ENCODE measurements around the gene WRAP53.

WRAP53 gene

DNA sequence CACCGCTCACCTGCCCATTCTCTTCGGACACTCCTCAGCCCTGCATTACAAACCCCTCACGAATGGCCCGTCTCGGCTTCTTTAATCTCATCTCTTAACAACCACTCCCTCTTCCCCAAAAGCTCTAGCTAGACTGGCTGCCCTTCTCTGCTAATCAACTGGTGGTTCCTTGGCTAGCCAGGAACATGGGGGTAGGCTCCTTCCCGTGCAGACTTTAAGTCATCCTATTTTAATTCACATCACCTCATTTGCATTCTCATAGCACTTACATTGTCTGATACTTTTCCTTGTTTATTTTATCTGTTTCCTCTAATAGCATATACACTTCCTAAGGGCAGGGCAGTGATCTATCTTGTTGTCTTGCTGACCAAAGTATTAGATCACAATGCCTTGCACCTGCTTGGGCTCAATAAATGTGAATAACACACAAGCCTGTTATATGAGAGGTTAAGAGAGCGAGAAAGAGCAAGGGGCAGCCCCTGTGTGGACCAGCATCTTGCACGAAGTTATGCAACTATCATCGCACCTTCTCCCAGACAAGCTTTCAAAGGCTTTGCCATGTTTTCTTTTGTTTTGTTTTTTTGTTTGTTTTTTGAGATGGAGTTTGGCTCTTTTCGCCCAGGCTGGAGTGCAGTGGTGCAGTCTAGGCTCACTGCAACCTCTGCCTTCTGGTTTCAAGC lies 10.7 kb upstream of the WRAP53 start:
- Histone ChIP-seq H3K4me1 (no peaks in the 10 kb centered on the region), H4K20me1 (peaks cover 82% of the 10 kb centered on the region), H3K36me3 (peaks cover 79% of the 10 kb centered on the region), H3K27me3 (no peaks in the 10 kb centered on the region), H3K9me3 (peaks cover 22% of the 10 kb centered on the region), H3K4me3 (no peak overlapping the region), H3K27ac (no peak overlapping the region), H3K4me2 (no peak overlapping the region), H3K9ac (0 out of 2 replicates have a peak overlapping the region, but pooled peaks have one; percentile 4)
- TF ChIP-seq Cebpa-rat (IDR thresholded peaks at IDR 0.05), result no peak

DNA sequence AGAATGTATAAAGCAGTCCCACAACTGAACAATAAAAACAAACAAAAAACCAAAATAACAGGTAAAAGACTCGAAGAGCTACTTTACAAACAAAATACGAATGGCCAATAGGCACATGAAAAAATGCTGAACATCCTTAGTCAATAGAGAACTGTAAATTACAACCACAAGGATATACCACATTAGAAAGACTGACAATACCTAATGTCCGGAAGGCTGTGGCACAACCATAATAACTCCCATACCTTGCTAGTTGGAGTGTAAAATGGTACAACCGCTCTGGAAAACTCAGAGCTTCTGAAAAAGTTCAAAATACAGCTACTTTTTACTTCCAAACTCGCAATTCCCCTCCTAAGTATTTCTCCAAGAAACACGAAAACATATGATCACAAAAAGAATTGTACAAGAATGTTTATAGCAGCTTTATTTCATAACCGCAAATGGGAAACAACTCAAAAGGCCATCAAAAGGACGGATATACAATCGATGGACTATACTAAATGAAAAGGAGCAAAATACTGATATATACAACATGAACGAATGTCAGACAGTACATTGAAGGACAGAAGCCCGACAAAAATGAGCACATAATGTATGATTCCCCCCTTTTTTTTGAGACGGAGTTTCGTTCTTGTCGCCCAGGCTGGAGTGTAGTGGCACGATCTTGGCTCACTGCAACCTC lies 3.3 kb upstream of the WRAP53 start:
- Histone ChIP-seq H3K9ac (peak overlapping the region; percentile 99), H3K9me3 (no peaks in the 10 kb centered on the region), H3K4me1 (peaks cover 30% of the 10 kb centered on the region), H3K4me2 (peak overlapping the region; percentile 92), H4K20me1 (peaks cover 59% of the 10 kb centered on the region), H3K4me3 (peak overlapping the region; percentile 99), H3K36me3 (peaks cover 25% of the 10 kb centered on the region), H3K27ac (peak overlapping the region; percentile 99), H3K27me3 (no peaks in the 10 kb centered on the region)
- TF ChIP-seq Cebpa-rat (IDR thresholded peaks at IDR 0.05), result no peak

DNA sequence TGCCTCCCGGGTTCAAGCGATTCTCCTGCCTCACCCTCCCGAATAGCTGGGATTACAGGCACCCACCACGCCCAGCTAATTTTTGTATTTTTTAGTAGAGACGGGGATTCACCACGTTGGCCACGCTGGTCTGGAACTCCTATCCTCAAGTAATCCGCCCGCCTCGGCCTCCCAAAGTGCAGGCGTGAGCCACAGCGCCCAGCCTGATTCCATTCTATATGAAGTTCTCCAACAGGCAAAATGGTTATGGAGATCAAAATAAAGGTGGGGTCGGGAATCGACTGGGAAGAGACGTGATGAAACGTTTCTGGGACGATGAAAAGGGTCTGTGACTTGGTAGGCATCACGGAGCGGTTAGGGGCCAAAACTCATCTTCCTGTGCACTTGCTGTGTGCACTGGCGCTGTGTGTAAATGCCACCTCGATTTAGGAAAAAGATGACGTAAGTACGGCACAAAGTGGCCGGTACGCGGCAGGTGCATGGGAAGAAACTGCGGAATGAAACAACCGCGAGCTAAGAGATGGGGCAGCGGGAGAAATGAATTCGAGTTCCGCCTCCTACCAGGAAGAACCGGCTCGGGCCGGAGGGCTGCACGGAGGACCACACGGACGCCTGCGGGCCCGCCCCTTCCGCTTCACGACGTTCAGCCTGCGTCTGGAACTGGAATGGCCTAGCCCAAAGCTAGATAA lies 2.6 kb upstream of the WRAP53 start:
- H3K9me3 ChIP-seq, result no peaks in the 10 kb centered on the region
- H3K36me3 ChIP-seq, result peaks cover 30% of the 10 kb centered on the region
- peaks cover 53% of the 10 kb centered on the region for H4K20me1 ChIP-seq
- H3K9ac ChIP-seq, result peak overlapping the region; percentile 99
- H3K4me3 ChIP-seq, result peak overlapping the region; percentile 99
- no peak for TF ChIP-seq Cebpa-rat (IDR thresholded peaks at IDR 0.05)
- H3K27me3 ChIP-seq, result no peaks in the 10 kb centered on the region
- peaks cover 37% of the 10 kb centered on the region for H3K4me1 ChIP-seq
- peak overlapping the region; percentile 99 for H3K27ac ChIP-seq
- H3K4me2 ChIP-seq, result peak overlapping the region; percentile 92

DNA sequence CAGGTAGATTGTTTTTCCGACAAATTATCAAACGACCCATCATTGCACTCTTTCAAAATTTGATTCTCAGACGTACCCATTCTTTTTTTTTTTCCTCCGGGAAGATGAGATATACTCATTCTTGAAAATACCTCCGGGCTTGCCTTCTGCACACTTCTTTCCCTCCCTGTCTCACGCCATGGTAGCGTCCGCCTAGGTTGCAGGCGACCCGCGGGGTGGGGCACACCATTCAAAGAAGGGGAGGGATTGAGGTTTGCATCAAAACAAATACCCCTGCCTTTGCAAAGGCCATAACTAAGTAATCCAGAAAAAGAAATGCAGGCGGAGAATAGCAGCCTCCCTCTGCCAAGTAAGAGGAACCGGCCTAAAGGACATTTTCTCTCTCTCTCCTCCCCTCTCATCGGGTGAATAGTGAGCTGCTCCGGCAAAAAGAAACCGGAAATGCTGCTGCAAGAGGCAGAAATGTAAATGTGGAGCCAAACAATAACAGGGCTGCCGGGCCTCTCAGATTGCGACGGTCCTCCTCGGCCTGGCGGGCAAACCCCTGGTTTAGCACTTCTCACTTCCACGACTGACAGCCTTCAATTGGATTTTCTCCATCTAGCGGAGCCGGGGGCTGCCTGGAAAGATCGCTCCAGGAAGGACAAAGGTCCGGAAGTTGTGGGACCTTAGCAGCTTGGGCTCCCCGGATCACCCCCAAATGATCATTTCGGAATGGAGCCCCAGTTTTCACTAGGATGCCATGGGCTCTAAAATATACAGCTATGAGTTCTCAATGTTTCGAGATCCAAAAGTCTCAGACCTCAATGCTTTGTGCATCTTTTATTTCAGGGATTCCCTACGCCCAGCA lies 1.8 kb upstream of the WRAP53 start:
- peak overlapping the region; percentile 99 for H3K9ac ChIP-seq
- peaks cover 38% of the 10 kb centered on the region for H3K4me1 ChIP-seq
- TF ChIP-seq Cebpa-rat (IDR thresholded peaks at IDR 0.05), result no peak
- H3K27ac ChIP-seq, result peak overlapping the region; percentile 99
- peak overlapping the region; percentile 92 for H3K4me2 ChIP-seq
- H4K20me1 ChIP-seq, result peaks cover 45% of the 10 kb centered on the region
- H3K27me3 ChIP-seq, result no peaks in the 10 kb centered on the region
- H3K36me3 ChIP-seq, result peaks cover 37% of the 10 kb centered on the region
- peak overlapping the region; percentile 99 for H3K4me3 ChIP-seq
- no peaks in the 10 kb centered on the region for H3K9me3 ChIP-seq

DNA sequence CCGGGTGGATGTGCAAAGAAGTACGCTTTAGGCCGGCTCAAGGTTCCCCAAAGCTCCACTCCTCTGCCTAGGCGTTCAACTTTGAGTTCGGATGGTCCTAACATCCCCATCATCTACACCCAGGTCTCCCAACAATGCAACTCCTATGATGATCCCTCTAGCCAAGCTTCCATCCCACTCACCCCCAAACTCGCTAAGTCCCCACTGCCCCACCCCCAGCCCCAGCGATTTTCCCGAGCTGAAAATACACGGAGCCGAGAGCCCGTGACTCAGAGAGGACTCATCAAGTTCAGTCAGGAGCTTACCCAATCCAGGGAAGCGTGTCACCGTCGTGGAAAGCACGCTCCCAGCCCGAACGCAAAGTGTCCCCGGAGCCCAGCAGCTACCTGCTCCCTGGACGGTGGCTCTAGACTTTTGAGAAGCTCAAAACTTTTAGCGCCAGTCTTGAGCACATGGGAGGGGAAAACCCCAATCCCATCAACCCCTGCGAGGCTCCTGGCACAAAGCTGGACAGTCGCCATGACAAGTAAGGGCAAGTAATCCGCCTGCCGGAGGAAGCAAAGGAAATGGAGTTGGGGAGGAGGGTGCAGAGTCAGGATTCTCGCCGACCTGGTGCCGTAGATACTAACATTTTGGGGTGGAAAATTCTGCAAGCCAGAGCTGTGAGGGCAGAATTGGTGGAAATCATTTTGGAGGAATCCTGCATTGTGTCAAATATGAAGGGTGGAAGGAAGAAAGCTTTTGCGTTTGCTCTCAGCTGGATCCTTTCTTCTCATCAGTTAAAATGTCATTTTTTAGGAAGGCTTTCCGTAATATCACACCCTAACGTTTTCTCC lies 987 bp upstream of the WRAP53 start, which contains the start of gene TP53:
Gene TP53, minus strand, starts transcription at position 419 of the 836 bp plus-strand sequence. CDS start 10,896 bp downstream, outside the sequence.
- H3K27ac ChIP-seq, result peak within 1 kb of the TSS; percentile 99
- peaks cover 38% of the 10 kb centered on the region for H3K4me1 ChIP-seq
- H3K36me3 ChIP-seq, result peaks cover 44% of the 10 kb centered on the region
- H3K27me3 ChIP-seq, result no peaks in the 10 kb centered on the region
- no peaks in the 10 kb centered on the region for H3K9me3 ChIP-seq
- peak within 1 kb of the TSS; percentile 99 for H3K9ac ChIP-seq
- peak within 1 kb of the TSS; percentile 92 for H3K4me2 ChIP-seq
- H4K20me1 ChIP-seq, result peaks cover 36% of the 10 kb centered on the region
- peak within 1 kb of the TSS; percentile 99 for H3K4me3 ChIP-seq
- no peak for TF ChIP-seq Cebpa-rat (IDR thresholded peaks at IDR 0.05)

DNA sequence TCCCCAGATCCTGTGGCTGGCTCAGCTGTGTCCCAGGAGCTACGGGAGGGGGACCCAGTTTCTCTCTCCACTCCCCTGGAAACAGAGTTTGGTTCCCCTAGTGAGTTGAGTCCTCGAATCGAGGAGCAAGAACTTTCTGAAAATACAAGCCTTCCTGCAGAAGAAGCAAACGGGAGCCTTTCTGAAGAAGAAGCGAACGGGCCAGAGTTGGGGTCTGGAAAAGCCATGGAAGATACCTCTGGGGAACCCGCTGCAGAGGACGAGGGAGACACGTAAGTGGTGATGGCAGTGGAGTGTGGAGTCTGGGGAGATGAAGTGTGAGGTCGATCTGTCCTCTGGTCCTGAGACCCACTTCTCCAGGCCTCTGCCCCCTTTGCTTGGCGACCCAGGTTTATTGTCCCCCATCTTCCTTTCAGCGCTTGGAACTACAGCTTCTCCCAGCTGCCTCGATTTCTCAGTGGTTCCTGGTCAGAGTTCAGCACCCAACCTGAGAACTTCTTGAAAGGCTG lies 585 bp downstream of the WRAP53 start:
- Histone ChIP-seq H3K4me1 (peaks cover 42% of the 10 kb centered on the region), H3K27ac (peak overlapping the region; percentile 71)

DNA sequence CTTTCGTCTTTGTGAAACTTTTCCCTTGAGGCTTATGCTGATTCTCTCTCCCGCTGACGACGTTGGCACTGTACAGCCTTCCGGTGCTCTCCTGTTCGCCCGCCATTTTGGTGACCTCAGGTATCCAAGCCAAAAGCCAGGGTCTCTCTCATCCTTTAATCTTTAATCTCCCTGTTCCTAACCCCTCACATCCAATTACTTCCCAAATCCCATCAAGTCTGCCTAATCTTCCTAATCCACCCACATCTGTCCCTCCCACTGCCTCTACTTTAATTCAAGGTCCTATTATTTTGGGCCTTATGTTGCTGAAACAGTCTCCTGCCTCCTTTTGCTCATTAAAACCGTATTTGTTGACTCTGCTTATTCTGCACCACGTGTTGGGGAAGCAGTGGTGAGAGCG lies 7.3 kb downstream of the WRAP53 start:
- Histone ChIP-seq H3K9ac (no peak overlapping the region), H3K4me2 (no peak overlapping the region), H3K27ac (no peak overlapping the region), H3K4me3 (no peak overlapping the region), H3K4me1 (peaks cover 13% of the 10 kb centered on the region), H3K36me3 (peaks cover 84% of the 10 kb centered on the region), H4K20me1 (no peaks in the 10 kb centered on the region), H3K27me3 (no peaks in the 10 kb centered on the region), H3K9me3 (no peaks in the 10 kb centered on the region)
- TF ChIP-seq Cebpa-rat (IDR thresholded peaks at IDR 0.05), result no peak

More for the DNA sequence above, 585 bp downstream of the WRAP53 start:
- no peaks in the 10 kb centered on the region for H3K9me3 ChIP-seq
- H3K27me3 ChIP-seq, result no peaks in the 10 kb centered on the region
- H3K36me3 ChIP-seq, result peaks cover 43% of the 10 kb centered on the region
- peaks cover 21% of the 10 kb centered on the region for H4K20me1 ChIP-seq
- H3K4me3 ChIP-seq, result peak overlapping the region; percentile 99
- TF ChIP-seq Cebpa-rat (IDR thresholded peaks at IDR 0.05), result no peak
- peak overlapping the region; percentile 92 for H3K4me2 ChIP-seq
- peak overlapping the region; percentile 99 for H3K9ac ChIP-seq

DNA sequence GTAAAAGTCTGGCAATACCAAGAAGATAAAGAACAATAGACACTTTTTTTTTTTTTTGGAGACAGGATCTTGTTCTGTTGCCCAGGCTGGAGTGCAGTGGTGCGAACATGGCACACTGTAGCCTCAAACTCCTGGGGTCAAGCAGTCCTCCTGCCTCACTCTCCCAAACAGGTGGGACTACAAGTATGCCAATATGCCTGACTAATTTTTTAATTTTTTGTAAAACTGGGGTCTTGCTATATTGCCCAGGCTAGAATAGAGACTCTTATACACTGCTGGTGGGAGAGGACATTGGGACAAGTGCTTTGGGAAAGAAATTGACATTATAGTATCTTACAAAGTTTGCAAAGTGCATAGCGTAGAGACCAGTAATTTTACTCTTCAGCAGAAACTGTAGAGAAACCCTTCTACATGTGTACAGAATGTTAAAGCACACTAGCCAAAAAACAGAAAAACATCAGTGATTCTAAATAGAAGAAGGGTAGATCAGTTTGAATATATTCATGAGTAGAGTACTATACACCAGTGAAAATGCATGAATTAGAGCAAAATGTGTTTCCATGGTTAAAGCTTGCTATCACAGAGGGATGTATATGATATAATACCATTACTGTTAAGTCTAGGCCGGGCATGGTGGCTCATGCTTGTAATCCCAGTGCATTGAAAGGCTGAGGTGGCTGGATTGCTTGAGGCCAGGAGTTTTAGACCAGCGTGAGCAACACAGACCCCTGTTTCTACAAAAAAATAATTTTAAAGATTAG lies 9.7 kb downstream of the WRAP53 start:
- H3K9me3 ChIP-seq, result no peaks in the 10 kb centered on the region
- peaks cover 5% of the 10 kb centered on the region for H3K27me3 ChIP-seq
- H3K4me2 ChIP-seq, result no peak overlapping the region
- H4K20me1 ChIP-seq, result peaks cover 18% of the 10 kb centered on the region; the same call in 1 of the 2 replicates
- peaks cover 86% of the 10 kb centered on the region for H3K36me3 ChIP-seq
- peaks cover 11% of the 10 kb centered on the region for H3K4me1 ChIP-seq
- no peak overlapping the region for H3K27ac ChIP-seq
- no peak overlapping the region for H3K4me3 ChIP-seq
- TF ChIP-seq Cebpa-rat (IDR thresholded peaks at IDR 0.05), result no peak
- no peak overlapping the region for H3K9ac ChIP-seq

All from BLaER1 (cell line).